HFFc6 (cell line): ENCODE data around the gene TBC1D3B. TPM values are rescaled to one million over a fixed set of nuclear protein-coding genes. Genes with fewer than 3 reads are reported as not detected.

Source experiments
- DNase-seq: peaks from one replicate; pipeline ENCODE4 v3.0.0-alpha.2; 2018
- H3K27ac Mint-ChIP-seq: 2 replicates; pipeline ENCODE4 v1.8.0; 2020; ENCODE audit warnings: mild to moderate bottlenecking, mixed read lengths
- H3K27me3 Mint-ChIP-seq: 2 replicates; pipeline ENCODE4 v1.8.0; 2021; ENCODE audit warnings: mild to moderate bottlenecking, moderate library complexity, mixed read lengths; ENCODE audit not compliant: insufficient read depth
- H3K36me3 Mint-ChIP-seq: 2 replicates; pipeline ENCODE4 v1.8.0; 2021; ENCODE audit warnings: low read depth, mixed read lengths
- H3K4me1 Mint-ChIP-seq: 2 replicates; pipeline ENCODE4 v1.8.0; 2020; ENCODE audit warnings: low read depth, mixed read lengths
- H3K4me3 Mint-ChIP-seq: 2 replicates; pipeline ENCODE4 v1.8.0; 2020; ENCODE audit warnings: mild to moderate bottlenecking, moderate library complexity, mixed read lengths
- H3K9me3 Mint-ChIP-seq: 2 replicates; pipeline ENCODE4 v1.8.0; 2020; ENCODE audit warnings: mild to moderate bottlenecking, mixed read lengths
- CTCF ChIP-seq: fragments of 200-600 bp; sonication (generic); IDR thresholded peaks from 2 replicates; pipeline ENCODE4 v1.5.0; 2021; ENCODE audit warnings: antibody characterized with exemption, mild to moderate bottlenecking
- total RNA-seq, 6 experiments: library from RNA; stranded (reverse); fragmentation: NEBNext Ultra II Directional; extraction: Animal tissue kit (Norgen Biotek cat#: 25700); gene quantifications; 2 replicates in 1 of 6; 3 replicates in 5 of 6; pipeline ENCODE4 v1.2.3, GENCODE V29; 2021

The TBC1D3B gene
- total RNA-seq, 6 experiments from 2014 or later = 0.54 to 1.3 (median 0.80) TPM

GRCh38 chr17:36136036-36136435 lies 40.4 kb downstream of the TBC1D3B start:
- H3K27ac Mint-ChIP-seq = no peak overlapping the region
- no peak for DNase-seq
- TF ChIP-seq CTCF = no peak
- H3K4me1 Mint-ChIP-seq = no peaks in the 10 kb centered on the region
- H3K27me3 Mint-ChIP-seq = peaks cover 1% of the 10 kb centered on the region; the same call in 1 of the 2 replicates
- H3K9me3 Mint-ChIP-seq = no peaks in the 10 kb centered on the region
- H3K36me3 Mint-ChIP-seq = no peaks in the 10 kb centered on the region
- H3K4me3 Mint-ChIP-seq = no peak overlapping the region

- TF ChIP-seq CTCF = no peak
- DNase-seq = no peak
- H3K9me3 Mint-ChIP-seq = no peaks in the 10 kb centered on the region
- peaks cover 1% of the 10 kb centered on the region; the same call in 1 of the 2 replicates for H3K27me3 Mint-ChIP-seq
- H3K36me3 Mint-ChIP-seq = no peaks in the 10 kb centered on the region
- no peaks in the 10 kb centered on the region for H3K4me1 Mint-ChIP-seq
- no peak overlapping the region for H3K27ac Mint-ChIP-seq
- no peak overlapping the region for H3K4me3 Mint-ChIP-seq
Measured at GRCh38 chr17:36135465-36135864, 41.0 kb downstream of the TBC1D3B start.

DNA sequence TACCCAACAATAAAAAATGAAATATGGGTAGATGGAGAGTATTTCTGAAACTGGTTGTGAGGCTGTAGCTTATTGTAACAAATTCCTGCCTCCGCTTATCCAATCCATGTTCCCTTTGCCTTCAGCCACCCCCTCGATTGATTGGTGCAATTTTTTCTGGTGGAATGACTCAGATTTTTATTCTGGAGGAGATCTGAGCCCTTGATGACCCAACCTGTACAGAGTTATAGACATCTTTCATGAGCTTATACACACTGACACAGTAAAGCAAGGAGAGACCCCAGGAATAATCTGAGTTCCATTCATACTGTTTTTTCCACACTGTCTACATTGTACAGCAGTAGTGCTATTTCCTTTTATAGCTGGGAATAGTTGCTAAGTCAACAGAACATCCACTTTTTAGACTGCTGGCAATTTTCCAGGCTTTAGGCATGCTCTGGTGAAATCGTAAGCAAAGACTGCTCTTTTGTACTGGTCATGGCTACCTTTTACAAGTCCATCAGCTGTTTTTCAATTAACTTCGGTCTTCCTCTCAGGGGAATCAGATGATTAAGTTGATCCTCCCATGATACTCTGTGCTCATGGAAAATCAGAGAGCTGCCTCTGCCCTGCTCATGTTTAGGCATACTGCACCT lies 42.7 kb downstream of the TBC1D3B start:
- Mint-ChIP-seq H3K27ac (no peak overlapping the region), H3K4me1 (no peaks in the 10 kb centered on the region), H3K36me3 (no peaks in the 10 kb centered on the region), H3K9me3 (no peaks in the 10 kb centered on the region), H3K27me3 (peaks cover 1% of the 10 kb centered on the region; the same call in 1 of the 2 replicates), H3K4me3 (no peak overlapping the region)
- no peak for DNase-seq
- TF ChIP-seq CTCF = no peak

DNA sequence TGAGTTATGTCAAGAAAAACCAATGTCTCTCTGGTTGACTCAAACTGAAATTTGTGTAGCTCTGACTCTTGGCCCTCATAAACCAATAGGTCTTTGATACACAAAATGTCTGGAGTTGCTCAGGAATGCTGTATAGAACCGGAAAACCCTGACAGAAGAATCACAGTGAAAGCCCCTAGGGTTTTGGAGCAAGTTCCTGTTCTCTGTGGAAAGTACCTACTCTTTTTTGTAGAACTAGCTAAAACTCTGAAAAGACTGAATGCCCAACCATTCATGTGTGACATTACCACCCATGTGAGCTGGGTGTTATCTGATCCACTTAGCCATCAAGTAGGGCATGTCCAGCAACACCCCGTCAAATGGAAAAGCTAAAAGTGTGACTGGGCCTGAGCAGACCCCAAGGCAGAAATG lies 44.0 kb downstream of the TBC1D3B start:
- H3K4me1 Mint-ChIP-seq = no peaks in the 10 kb centered on the region
- TF ChIP-seq CTCF = no peak
- H3K27ac Mint-ChIP-seq = no peak overlapping the region
- H3K4me3 Mint-ChIP-seq = no peak overlapping the region
- H3K9me3 Mint-ChIP-seq = peaks cover 7% of the 10 kb centered on the region
- no peak for DNase-seq
- H3K36me3 Mint-ChIP-seq = no peaks in the 10 kb centered on the region
- no peaks in the 10 kb centered on the region; the same call in 1 of the 2 replicates for H3K27me3 Mint-ChIP-seq

DNA sequence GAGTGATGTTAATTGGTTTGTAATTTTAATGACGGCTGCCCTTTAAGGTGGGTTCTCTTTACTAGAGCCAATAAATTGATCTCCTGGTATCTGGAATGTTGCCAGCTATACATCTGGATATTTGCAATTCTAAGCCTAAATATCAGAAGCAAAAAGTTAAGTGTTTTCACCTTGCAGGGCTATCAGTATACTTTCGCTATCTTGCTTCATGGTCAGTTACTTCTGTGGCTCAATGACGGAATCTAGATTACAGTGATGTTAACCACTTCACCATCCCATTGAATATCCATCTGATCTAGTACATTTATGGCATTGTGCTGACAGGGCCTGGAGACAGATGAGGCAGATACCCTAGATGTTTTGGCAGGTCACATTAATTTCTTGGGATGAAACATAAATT lies 44.5 kb downstream of the TBC1D3B start:
- Mint-ChIP-seq H3K27ac (no peak overlapping the region), H3K4me1 (no peaks in the 10 kb centered on the region), H3K27me3 (no peaks in the 10 kb centered on the region; the same call in 1 of the 2 replicates)

More for the DNA sequence above, 44.5 kb downstream of the TBC1D3B start:
- no peak for TF ChIP-seq CTCF
- Mint-ChIP-seq H3K4me3 (no peak overlapping the region), H3K36me3 (no peaks in the 10 kb centered on the region), H3K9me3 (peaks cover 12% of the 10 kb centered on the region)
- no peak for DNase-seq
